Fibroblast of villous mesenchyme (primary cell): ENCODE data around the gene LASP1. TPM values are rescaled to one million over a fixed set of nuclear protein-coding genes. Genes with fewer than 3 reads are reported as not detected.

Source experiments
- DNase-seq: peaks from one replicate; pipeline ENCODE4 v3.0.0-alpha.2; 2010; ENCODE audit warnings: low read depth
- H3K4me3 ChIP-seq: 2 replicates; pipeline ENCODE4 v1.5.1; 2011; ENCODE audit warnings: low read depth, mild to moderate bottlenecking, low read length
- total RNA-seq: library from RNA; depleted of rRNA; stranded (reverse); fragments of >200 nt; gene quantifications from 2 replicates; pipeline ENCODE4 v1.2.3, GENCODE V29; 2012
- TF ChIP-seq, protein P1 (sequence below): IDR thresholded peaks from 2 replicates; pipeline ENCODE4 v1.5.1; 2012; ENCODE audit warnings: low read depth, mild to moderate bottlenecking, low read length; ENCODE audit not compliant: insufficient read depth

LASP1 gene
- total RNA-seq, 1 donor = 475 TPM

- TF ChIP-seq, protein P1, sequence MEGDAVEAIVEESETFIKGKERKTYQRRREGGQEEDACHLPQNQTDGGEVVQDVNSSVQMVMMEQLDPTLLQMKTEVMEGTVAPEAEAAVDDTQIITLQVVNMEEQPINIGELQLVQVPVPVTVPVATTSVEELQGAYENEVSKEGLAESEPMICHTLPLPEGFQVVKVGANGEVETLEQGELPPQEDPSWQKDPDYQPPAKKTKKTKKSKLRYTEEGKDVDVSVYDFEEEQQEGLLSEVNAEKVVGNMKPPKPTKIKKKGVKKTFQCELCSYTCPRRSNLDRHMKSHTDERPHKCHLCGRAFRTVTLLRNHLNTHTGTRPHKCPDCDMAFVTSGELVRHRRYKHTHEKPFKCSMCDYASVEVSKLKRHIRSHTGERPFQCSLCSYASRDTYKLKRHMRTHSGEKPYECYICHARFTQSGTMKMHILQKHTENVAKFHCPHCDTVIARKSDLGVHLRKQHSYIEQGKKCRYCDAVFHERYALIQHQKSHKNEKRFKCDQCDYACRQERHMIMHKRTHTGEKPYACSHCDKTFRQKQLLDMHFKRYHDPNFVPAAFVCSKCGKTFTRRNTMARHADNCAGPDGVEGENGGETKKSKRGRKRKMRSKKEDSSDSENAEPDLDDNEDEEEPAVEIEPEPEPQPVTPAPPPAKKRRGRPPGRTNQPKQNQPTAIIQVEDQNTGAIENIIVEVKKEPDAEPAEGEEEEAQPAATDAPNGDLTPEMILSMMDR = no peak
- DNase-seq = no peak
- no peak overlapping the region for H3K4me3 ChIP-seq
These were observed 33.5 kb downstream of the LASP1 start for GRCh38 chr17:38903404-38903803.

DNA sequence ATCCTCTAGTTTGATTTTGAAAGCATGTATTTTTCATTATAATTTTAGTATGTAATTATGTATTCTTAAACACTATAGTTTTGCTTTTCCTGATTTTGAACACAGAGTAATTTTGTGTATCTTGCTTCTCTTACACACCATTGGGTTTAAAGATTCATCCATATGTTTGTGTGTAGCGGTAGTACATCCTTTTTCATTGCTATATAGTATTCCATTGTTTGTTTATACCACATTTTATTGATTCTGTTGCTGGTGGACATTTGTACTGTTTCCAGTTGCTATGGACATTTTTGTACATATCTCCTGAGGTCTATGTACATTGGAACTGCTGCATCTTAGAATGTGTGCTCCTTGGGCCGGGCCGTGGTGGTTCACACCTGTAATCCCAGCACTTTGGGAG lies 35.0 kb downstream of the LASP1 start:
- TF ChIP-seq, protein P1 = no peak
- H3K4me3 ChIP-seq = no peak overlapping the region
- DNase-seq = no peak

DNA sequence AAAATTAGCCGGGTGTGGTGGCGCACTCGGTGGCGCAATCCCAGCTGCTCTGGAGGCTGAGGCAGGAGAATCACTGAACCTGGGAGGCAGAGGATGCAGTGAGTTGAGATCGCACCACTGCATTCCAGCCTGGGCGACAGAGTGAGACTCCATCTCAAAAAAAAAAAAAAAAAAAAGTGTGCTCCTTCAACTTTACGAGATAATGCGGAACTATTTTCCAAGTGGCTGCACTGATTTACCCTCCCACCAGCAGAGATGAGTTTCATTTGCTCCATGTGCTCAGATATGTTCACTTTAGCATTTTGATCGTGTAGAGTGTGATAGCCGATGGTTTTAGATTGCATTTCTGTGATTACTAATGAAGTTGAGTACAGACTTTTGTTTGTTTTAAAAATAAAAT lies 35.5 kb downstream of the LASP1 start:
- TF ChIP-seq, protein P1 = no peak
- H3K4me3 ChIP-seq = no peak overlapping the region
- no peak for DNase-seq

DNA sequence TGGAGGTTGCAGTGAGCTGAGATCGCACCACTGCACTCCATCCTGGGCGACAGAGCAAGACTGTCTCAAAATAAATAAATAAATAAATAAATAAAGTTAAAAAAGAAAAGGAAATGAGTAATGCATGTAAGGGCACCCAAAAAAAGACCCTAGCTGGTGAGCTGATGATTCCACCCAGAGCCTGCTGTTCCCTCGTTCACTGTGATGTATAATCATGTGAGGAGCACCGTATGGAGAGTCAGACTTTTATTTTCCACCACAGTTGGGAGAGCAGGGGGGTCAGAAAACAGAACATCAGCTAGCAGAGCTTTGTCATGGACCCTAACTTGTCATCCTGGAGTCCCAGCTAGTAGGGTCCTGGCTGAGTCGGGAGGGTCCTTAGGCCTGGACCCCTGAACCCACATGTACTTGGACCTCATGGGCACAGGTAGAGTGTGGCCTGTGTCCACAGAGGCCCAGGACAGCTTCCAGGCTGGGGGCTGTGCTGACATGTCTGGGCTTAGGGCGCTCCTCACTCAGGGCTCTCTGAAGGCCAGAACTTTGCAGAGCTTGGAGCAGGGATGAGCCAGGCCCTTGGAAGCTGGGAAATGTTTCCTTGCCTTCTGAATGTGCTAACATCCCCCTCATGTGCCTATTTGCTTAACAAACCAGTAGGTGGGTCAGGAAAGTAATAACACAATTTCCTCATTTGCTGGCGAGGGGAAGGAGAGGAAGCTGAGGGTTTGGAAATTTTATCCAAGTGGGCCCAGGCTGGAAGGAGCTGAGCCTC lies 36.8 kb downstream of the LASP1 start:
- no peak overlapping the region for H3K4me3 ChIP-seq
- DNase-seq = no peak
- TF ChIP-seq, protein P1 = no peak

DNA sequence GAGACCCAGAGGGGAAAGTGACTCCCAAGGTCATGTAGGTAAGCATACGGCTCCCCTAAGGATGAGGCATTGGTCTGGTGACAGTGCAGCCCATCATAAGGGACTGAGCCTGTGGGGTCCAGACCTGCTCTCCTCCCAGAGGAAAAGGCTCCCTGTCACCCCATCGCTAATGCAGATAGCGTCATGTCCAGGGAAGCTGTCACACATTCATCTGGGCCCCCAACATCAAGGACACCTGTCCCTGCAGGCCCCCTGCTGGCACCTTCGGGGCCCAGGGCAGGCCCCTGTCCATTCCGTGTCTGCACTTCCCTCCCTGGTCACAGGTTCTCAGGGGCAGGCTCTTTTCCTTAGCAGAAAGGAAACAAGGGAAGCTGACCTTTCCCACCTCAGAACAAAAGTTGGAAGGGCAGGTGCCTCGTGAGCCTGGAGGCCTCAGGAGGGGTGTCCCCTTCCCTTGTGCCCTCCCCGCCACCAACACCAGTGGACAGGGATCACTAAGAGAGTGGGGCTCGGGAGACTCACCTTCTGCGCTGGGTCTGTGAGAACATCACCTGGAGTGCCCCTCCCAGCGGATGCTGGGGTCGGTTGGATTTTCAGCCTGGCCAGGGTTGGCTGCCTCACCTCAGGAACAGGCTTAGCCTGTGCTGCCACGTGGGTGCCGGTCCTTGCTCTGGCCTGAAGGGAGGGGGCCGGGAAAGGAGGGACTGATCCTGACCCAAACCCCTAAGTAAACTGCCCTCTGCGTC lies 38.2 kb downstream of the LASP1 start:
- TF ChIP-seq, protein P1 = no peak
- no peak overlapping the region for H3K4me3 ChIP-seq
- DNase-seq = no peak

DNA sequence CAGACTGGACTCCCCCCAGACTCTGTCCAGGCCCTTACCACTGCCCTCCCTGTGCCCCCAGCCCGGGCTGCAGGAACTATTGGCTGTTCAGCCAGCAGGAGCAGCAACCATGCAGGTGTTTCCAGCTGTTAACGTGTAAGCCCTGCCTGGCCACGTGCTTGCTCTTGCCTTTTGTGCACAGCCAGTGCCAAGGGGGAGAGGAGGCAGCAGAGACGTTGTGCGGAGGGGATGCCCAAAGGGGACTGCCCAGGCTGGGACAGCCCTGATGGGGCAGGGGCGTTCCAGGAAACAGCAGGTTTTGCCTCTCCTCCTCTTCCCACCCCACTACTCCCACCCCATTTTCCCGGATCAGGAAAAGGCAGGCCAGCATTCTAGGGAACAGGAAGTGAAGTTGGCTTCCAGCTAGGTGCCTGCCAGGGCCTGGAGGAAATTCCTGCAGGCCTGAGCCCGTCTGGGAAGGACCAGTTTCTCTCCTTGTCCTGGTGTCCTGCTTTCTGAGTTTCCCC lies 38.9 kb downstream of the LASP1 start:
- DNase-seq = no peak
- H3K4me3 ChIP-seq = no peak overlapping the region
- TF ChIP-seq, protein P1 = no peak
